ENCODE data around the gene CREB1. TPM values are rescaled to one million over a fixed set of nuclear protein-coding genes. Genes with fewer than 3 reads are reported as not detected.

Gene CREB1
- total and polyA plus RNA-seq, 9 of the 15 experiments (the other 6 are each of a cell fraction or from before 2014, with no cell fraction given), result 8.9 to 51.3 (median 19.5) TPM

DNA sequence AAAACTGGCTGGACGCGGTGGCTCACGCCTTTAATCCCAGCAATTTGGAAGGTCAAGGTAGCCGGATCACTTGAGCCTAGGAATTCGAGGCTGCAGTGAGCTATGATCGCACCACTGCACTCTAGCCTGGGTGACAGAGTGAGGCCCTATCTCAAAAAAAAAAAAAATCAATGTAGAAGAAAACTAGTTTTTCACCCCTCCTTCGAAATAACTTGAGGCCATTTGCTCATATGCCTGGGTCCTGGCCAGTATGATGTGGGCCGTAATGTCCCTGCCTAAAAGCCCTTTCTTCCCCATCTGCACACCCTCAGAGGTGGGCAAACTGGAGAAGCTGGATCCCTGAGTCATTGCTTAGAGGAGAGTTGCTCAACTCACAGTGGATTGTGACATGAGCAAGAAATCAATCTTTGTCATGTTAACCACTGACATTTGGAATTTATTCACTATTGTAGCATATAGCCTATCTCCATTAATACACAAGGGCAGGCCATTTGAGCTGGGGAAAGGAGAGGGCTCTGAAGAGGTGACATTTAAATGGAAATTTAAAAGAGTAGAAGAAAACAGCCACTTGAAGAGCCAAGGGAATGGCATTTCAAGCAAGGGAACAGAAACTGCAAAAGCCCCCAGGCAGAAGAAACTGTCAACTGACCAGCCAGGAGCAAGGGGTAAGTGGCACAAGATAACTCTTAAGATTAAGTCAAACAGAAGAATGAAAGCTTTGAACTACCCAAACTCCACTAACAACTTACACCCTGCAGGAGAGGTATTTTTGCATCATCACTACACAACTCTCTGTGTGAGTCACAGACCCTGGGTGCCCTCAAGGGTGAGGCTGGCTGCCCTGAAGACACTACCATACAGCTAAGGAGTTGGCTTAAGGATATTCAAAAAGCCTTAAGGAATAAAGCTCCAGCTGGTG is 103.1 kb downstream of the CREB1 start (continued):
- TF ChIP-seq, protein P1, sequence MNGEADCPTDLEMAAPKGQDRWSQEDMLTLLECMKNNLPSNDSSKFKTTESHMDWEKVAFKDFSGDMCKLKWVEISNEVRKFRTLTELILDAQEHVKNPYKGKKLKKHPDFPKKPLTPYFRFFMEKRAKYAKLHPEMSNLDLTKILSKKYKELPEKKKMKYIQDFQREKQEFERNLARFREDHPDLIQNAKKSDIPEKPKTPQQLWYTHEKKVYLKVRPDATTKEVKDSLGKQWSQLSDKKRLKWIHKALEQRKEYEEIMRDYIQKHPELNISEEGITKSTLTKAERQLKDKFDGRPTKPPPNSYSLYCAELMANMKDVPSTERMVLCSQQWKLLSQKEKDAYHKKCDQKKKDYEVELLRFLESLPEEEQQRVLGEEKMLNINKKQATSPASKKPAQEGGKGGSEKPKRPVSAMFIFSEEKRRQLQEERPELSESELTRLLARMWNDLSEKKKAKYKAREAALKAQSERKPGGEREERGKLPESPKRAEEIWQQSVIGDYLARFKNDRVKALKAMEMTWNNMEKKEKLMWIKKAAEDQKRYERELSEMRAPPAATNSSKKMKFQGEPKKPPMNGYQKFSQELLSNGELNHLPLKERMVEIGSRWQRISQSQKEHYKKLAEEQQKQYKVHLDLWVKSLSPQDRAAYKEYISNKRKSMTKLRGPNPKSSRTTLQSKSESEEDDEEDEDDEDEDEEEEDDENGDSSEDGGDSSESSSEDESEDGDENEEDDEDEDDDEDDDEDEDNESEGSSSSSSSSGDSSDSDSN (IDR thresholded peaks at IDR 0.05; ENCODE audit: borderline replicate concordance in 1 of 2, low read depth in 2 of 2, low read length in 2 of 2), result no peak
- TF ChIP-seq ZNF232 (CRISPR knock-in tag; IDR thresholded peaks at IDR 0.05) (no peak), CEBPG (CRISPR knock-in tag; IDR thresholded peaks at IDR 0.05) (peak; percentile 90), CEBPG (tag; conservative IDR thresholded peaks at IDR 0.05 in 1 of 2, IDR thresholded peaks at IDR 0.05 in 1 of 2) (peak; percentile 90 to 96), COPS2 (conservative IDR thresholded peaks at IDR 0.05) (no peak), HDAC3 (IDR thresholded peaks at IDR 0.05; ENCODE audit: borderline replicate concordance, partially characterized antibody) (no peak), ZNF311 (CRISPR knock-in tag; IDR thresholded peaks at IDR 0.05) (no peak), PTBP1 (IDR thresholded peaks at IDR 0.05; ENCODE audit: low read depth, low read length) (0 out of 2 replicates have a peak, but pooled peaks have one; percentile 65), ZNF316 (IDR thresholded peaks at IDR 0.05) (peak; percentile 16; the same call in 1 of the 2 replicates), ZNF444 (CRISPR knock-in tag; IDR thresholded peaks at IDR 0.05) (no peak)
- TF ChIP-seq, protein P2, sequence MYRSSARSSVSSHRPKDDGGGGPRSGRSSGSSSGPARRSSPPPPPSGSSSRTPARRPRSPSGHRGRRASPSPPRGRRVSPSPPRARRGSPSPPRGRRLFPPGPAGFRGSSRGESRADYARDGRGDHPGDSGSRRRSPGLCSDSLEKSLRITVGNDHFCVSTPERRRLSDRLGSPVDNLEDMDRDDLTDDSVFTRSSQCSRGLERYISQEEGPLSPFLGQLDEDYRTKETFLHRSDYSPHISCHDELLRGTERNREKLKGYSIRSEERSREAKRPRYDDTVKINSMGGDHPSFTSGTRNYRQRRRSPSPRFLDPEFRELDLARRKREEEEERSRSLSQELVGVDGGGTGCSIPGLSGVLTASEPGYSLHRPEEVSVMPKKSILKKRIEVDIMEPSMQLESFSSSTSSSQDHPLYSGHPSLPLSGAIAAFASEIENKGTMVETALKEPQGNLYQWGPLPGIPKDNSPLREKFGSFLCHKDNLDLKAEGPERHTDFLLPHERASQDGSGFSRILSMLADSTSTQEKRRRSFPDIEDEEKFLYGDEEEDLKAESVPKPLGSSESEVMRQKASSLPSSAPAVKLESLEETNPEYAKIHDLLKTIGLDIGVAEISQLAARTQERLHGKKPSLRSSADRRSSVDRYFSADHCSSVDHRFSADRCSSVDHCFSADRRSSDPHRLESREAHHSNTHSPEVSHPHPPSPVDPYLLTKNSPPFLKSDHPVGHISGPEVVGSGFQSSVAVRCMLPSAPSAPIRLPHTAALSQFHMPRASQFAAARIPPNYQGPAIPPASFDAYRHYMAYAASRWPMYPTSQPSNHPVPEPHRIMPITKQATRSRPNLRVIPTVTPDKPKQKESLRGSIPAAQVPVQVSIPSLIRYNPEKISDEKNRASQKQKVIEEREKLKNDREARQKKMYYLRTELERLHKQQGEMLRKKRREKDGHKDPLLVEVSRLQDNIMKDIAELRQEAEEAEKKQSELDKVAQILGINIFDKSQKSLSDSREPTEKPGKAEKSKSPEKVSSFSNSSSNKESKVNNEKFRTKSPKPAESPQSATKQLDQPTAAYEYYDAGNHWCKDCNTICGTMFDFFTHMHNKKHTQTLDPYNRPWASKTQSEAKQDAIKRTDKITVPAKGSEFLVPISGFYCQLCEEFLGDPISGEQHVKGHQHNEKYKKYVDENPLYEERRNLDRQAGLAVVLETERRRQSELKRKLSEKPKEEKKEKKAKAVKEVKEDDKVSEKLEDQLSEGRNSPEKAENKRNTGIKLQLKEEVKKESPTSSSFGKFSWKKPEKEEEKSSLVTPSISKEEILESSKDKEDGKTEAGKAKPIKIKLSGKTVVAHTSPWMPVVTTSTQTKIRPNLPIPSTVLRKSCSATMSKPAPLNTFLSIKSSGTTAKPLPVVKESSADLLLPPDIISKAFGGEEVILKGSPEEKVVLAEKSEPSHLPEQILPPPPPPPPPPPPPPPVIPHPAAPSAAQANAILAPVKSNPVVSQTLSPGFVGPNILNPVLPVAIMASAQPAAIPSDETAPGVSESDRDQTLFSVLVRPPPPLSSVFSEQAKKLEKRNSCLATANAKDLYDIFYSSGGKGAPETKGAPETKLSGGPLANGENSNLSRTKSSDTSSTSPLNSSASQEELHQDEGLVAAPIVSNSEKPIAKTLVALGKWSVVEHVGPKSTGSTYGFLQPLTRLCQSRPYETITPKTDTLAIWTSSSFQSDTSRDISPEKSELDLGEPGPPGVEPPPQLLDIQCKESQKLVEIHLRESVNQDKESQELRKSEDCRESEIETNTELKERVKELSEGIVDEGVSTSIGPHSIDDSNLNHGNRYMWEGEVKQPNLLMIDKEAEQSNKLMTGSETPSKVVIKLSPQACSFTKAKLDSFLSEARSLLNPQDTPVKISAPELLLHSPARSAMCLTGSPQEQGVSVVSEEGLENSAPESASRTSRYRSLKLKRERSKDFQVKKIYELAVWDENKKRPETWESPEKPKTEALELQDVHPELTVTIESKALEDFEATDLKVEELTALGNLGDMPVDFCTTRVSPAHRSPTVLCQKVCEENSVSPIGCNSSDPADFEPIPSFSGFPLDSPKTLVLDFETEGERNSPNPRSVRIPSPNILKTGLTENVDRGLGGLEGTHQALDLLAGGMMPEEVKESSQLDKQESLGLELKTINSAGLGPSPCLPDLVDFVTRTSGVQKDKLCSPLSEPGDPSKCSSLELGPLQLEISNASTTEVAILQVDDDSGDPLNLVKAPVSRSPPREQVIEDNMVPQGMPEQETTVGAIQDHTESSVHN (IDR thresholded peaks at IDR 0.05; ENCODE audit: borderline replicate concordance in 1 of 2, low read depth in 1 of 2), result peak in 1 of 2 experiments; percentile 45; a peak in 1 of 4 replicates
- TF ChIP-seq, protein P3, sequence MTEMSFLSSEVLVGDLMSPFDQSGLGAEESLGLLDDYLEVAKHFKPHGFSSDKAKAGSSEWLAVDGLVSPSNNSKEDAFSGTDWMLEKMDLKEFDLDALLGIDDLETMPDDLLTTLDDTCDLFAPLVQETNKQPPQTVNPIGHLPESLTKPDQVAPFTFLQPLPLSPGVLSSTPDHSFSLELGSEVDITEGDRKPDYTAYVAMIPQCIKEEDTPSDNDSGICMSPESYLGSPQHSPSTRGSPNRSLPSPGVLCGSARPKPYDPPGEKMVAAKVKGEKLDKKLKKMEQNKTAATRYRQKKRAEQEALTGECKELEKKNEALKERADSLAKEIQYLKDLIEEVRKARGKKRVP (CRISPR knock-in tag; IDR thresholded peaks at IDR 0.05), result no peak

Data from K562 (cell line).